Transverse colon (tissue), 4 donors: Measurements from ENCODE around the gene TRIM37. TPM values are rescaled to one million over a fixed set of nuclear protein-coding genes. Genes with fewer than 3 reads are reported as not detected.

Experiments
- DNase-seq: peaks from one replicate; pipeline ENCODE4 v3.0.0-alpha.2; 2019
- H3K27ac ChIP-seq, 4 donors: fragments of 200-600 bp; sonication (generic); 2 replicates each; pipeline ENCODE4 v1.5.1; 2016 to 2018; ENCODE audit warnings: inconsistent platforms in 4 of 4
- H3K27me3 ChIP-seq: fragments of 200-600 bp; sonication (generic); 2 replicates; pipeline ENCODE4 v1.5.1; 2017; ENCODE audit warnings: inconsistent platforms
- H3K36me3 ChIP-seq, 4 donors: fragments of 200-600 bp; sonication (generic); 2 replicates each; pipeline ENCODE4 v1.5.1; 2017 to 2019; ENCODE audit warnings: inconsistent platforms in 4 of 4
- H3K4me1 ChIP-seq, 4 donors: fragments of 200-600 bp; sonication (generic); 2 replicates each; pipeline ENCODE4 v1.5.1; 2017 to 2020; ENCODE audit warnings: inconsistent platforms in 4 of 4
- H3K4me3 ChIP-seq, 4 donors: fragments of 200-600 bp; sonication (generic); 1 replicate in 1 of 4; 2 replicates in 3 of 4; pipeline versions ENCODE4 v1.5.1 to v1.6.1; 2017 to 2019; ENCODE audit warnings: inconsistent platforms in 4 of 4
- H3K9me3 ChIP-seq, 2 donors: fragments of 200-600 bp; sonication (generic); 2 replicates each; pipeline ENCODE4 v1.5.1; 2017 to 2019; ENCODE audit warnings: inconsistent platforms in 2 of 2
- EP300 ChIP-seq: sonication (generic); formaldehyde crosslinking; IDR thresholded peaks from one replicate; pipeline ENCODE4 v1.6.1; 2017; ENCODE audit warnings: antibody characterized with exemption, low read depth
- POLR2A ChIP-seq: fragments of 450-650 bp; IDR thresholded peaks from one replicate; pipeline ENCODE4 v1.6.1; 2016; ENCODE audit warnings: antibody characterized with exemption, mild to moderate bottlenecking, moderate library complexity
- POLR2AphosphoS5 ChIP-seq, 3 donors: sonication (generic); formaldehyde crosslinking; IDR thresholded peaks; one replicate each; pipeline ENCODE4 v1.6.1; 2016; ENCODE audit warnings: antibody characterized with exemption in 3 of 3
- WGBS, 2 donors: methylation state at CpG; one replicate each; pipeline ENCODE4 v1.1.5; 2018; ENCODE audit warnings: low coverage in 1 of 2; 5-methylcytosine and 5-hydroxymethylcytosine counted together
- in situ Hi-C, 4 donors: fragments of 200-750 bp; cut with MboI; loops; one replicate each; pipeline versions ENCODE4 v1.15.0 to v1.15.1; 2017; ENCODE audit warnings: low sequenced_read_pairs in 3 of 4, low pct_ligation_motif_present in 1 of 4, low pct_unique_long_range_greater_than_20kb in 1 of 4
- intact Hi-C: fragments of 100-400 bp; cut with DNase I; formaldehyde crosslinking; loops from one replicate; pipeline ENCODE4 v1.15.1; 2023; ENCODE audit warnings: low total_unique reads
- total RNA-seq, 4 donors: library from RNA; depleted of rRNA; stranded (reverse); fragments of >200 nt; gene quantifications; one replicate each; pipeline ENCODE4 v1.1.0, GENCODE V29; 2016
- TF ChIP-seq, protein P1 (sequence below), 5 experiments: fragments of 200-600 bp in 3 of 5; fragments of 450-650 bp in 2 of 5; sonication (generic) in 3 of 5; IDR thresholded peaks; 1 replicate in 2 of 5; 2 replicates in 3 of 5; pipeline ENCODE4 v1.5.1; 2016 to 2017; ENCODE audit warnings: antibody characterized with exemption in 5 of 5, inconsistent platforms in 3 of 5, mild to moderate bottlenecking in 2 of 5, moderate library complexity in 1 of 5

The TRIM37 gene
- total RNA-seq, 4 donors from 2014 or later, result 2.2 to 18.3 (median 14.7) TPM

DNA sequence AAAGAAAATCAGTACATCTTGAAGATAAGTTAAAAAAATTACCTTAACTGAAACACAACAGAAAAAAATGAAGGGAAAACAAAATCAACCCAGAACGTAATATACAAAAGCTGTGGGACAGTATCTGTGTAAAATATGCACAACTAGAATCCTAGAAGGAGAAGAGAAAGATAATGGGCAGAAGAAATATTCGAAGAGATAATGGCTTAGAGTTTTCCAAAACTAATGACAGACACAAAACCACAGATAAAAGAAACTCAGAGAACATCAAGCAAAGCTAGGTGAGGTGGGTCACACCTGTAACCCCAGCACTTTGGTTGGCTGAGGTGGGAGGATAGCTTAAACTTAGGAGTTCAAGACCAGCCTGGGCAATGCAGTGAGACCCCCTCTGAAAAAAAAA, 117.1 kb downstream of the TRIM37 start:
- intact Hi-C loops (no loop called here), in situ Hi-C loops (loop anchor here in 3 of 4 donors (10.0 to 25.0 kb wide), 2 partner anchors 402 to 465 kb away; no protein-coding TSS in a partner anchor)
- H3K36me3 ChIP-seq, result no peaks in the 10 kb centered on the region
- WGBS, 2 donors, result 48 to 50% methylated on average over 2 of the region's 2 CpGs
- H3K27ac ChIP-seq, result no peak overlapping the region
- no peak for TF ChIP-seq EP300
- no peak for TF ChIP-seq POLR2AphosphoS5 (IDR thresholded peaks at IDR 0.05)
- TF ChIP-seq, protein P1, sequence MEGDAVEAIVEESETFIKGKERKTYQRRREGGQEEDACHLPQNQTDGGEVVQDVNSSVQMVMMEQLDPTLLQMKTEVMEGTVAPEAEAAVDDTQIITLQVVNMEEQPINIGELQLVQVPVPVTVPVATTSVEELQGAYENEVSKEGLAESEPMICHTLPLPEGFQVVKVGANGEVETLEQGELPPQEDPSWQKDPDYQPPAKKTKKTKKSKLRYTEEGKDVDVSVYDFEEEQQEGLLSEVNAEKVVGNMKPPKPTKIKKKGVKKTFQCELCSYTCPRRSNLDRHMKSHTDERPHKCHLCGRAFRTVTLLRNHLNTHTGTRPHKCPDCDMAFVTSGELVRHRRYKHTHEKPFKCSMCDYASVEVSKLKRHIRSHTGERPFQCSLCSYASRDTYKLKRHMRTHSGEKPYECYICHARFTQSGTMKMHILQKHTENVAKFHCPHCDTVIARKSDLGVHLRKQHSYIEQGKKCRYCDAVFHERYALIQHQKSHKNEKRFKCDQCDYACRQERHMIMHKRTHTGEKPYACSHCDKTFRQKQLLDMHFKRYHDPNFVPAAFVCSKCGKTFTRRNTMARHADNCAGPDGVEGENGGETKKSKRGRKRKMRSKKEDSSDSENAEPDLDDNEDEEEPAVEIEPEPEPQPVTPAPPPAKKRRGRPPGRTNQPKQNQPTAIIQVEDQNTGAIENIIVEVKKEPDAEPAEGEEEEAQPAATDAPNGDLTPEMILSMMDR (IDR thresholded peaks at IDR 0.05), result no peak
- no peak for TF ChIP-seq POLR2A
- H3K4me1 ChIP-seq, result no peaks in the 10 kb centered on the region
- DNase-seq, result no peak
- no peaks in the 10 kb centered on the region for H3K27me3 ChIP-seq
- H3K9me3 ChIP-seq, result no peaks in the 10 kb centered on the region
- H3K4me3 ChIP-seq, result no peak overlapping the region

DNA sequence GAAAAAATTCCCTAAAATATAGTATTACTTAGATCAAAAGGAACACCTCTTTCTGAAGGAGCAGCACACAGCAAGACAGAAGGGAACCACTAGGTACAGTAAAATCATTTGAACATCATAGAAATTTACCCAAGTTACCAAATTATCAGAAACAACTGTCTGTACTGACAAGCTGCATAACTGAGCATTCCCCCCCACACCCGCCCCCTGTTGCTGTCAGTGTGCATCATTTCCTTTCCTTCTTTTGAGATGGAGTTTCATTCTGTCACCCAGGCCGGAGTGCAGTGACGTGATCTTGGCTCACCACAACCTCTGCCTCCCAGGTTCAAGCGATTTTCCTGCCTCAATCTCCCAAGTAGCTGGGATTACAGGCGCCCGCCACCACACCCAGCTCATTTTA, 120.7 kb downstream of the TRIM37 start:
- intact Hi-C loops, result no loop called here
- H3K27me3 ChIP-seq, result no peaks in the 10 kb centered on the region
- no peak for DNase-seq
- no peak overlapping the region for H3K4me3 ChIP-seq
- in situ Hi-C loops, result loop anchor here in 1 of 4 donors (25.0 kb wide), 1 partner anchor 399 kb away; no protein-coding TSS in a partner anchor
- H3K9me3 ChIP-seq, result no peaks in the 10 kb centered on the region
- no peak overlapping the region for H3K27ac ChIP-seq
- no peaks in the 10 kb centered on the region for H3K4me1 ChIP-seq
- 90 to 94% methylated on average over 6 of the region's 6 CpGs for WGBS, 2 donors
- H3K36me3 ChIP-seq, result no peaks in the 10 kb centered on the region
- TF ChIP-seq EP300 (no peak), POLR2AphosphoS5 (IDR thresholded peaks at IDR 0.05) (no peak), POLR2A (no peak)
- TF ChIP-seq, protein P1 (IDR thresholded peaks at IDR 0.05), result no peak

DNA sequence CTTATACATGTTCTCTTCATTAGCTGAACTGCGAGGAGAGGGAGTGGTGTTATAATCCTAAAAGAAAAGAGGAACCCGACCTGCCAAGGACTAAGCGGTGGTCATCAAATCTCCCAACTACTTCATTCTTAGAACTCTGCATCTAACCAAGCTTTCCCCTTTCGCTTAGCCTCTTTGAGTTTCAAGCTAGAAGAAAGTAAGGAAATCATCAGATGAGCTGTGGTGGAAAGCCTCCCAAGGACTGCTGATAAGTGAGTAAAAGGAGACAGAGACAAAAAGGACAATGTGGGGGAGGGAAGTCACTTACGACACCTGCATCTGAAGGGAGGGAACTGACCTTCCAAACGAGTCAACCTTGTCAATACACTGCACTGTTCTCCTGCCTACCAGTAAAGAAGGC, 121.3 kb downstream of the TRIM37 start:
- 74 to 83% methylated on average over 6 of the region's 6 CpGs for WGBS, 2 donors
- intact Hi-C loops, result no loop called here
- Histone ChIP-seq H3K27ac (no peak overlapping the region), H3K4me3 (no peak overlapping the region), H3K27me3 (no peaks in the 10 kb centered on the region), H3K36me3 (no peaks in the 10 kb centered on the region), H3K9me3 (no peaks in the 10 kb centered on the region), H3K4me1 (no peaks in the 10 kb centered on the region)
- in situ Hi-C loops, result loop anchor here in 1 of 4 donors (25.0 kb wide), 1 partner anchor 398 kb away; no protein-coding TSS in a partner anchor
- DNase-seq, result no peak
- TF ChIP-seq, protein P1 (IDR thresholded peaks at IDR 0.05), result no peak
- TF ChIP-seq EP300 (no peak), POLR2AphosphoS5 (IDR thresholded peaks at IDR 0.05) (no peak), POLR2A (no peak)

DNA sequence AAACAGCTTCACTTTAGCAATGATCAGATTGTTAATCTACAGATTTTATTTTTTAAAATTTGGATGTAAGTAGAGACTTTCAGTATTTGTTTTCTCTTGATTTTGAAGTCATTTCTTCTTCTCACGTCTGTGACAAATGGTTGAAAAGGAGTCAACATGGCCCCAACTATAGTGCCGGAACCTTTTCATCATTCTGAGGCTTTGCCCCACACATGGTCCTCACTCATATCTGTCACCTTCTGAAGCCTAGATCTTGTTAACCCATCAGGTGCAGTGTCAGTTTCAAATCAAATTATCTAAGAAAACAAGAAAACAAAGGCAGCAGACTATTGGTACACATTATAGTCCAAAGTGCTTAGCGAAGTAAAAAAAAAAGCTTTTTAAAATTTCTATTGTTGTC, 124.1 kb downstream of the TRIM37 start:
- Histone ChIP-seq H3K27me3 (no peaks in the 10 kb centered on the region), H3K9me3 (no peaks in the 10 kb centered on the region), H3K36me3 (no peaks in the 10 kb centered on the region), H3K4me1 (no peaks in the 10 kb centered on the region), H3K4me3 (no peak overlapping the region), H3K27ac (no peak overlapping the region)
- no peak for TF ChIP-seq POLR2AphosphoS5 (IDR thresholded peaks at IDR 0.05)
- TF ChIP-seq POLR2A, result no peak
- no peak for TF ChIP-seq EP300
- TF ChIP-seq, protein P1 (IDR thresholded peaks at IDR 0.05), result no peak
- intact Hi-C loops (loop anchor here (5.0 kb wide), 1 partner anchor 845 kb away; no protein-coding TSS in a partner anchor), in situ Hi-C loops (loop anchor here in 1 of 4 donors (25.0 kb wide), 1 partner anchor 395 kb away; no protein-coding TSS in a partner anchor)
- DNase-seq, result no peak
- 90 to 95% methylated on average over 3 of the region's 3 CpGs for WGBS, 2 donors
